Common myeloid progenitor, CD34-positive (primary cell): ENCODE data around the gene RTL3.
A peak's percentile ranks its signal among the peaks of the same experiment; 100 is the strongest.
"Not testable (repeated sequence)": the region's sequence is repeated elsewhere in the genome, so short reads cannot be mapped to it uniquely, and the experiment has no call there.

Source experiments
- CTCF ChIA-PET: fragments of 350-600 bp; sonication (Branson Sonifier 250); formaldehyde crosslinking; loops from one replicate; lab custom pipeline; 2021; ENCODE audit warnings: antibody characterized with exemption; lab: Charles Lee
- POLR2A ChIA-PET: fragments of 350-600 bp; sonication (Branson Sonifier 250); formaldehyde crosslinking; loops from one replicate; lab custom pipeline; 2021; ENCODE audit warnings: antibody characterized with exemption; lab: Charles Lee
- DNase-seq, 3 donors: peaks; one replicate each; pipeline versions ENCODE4 v3.0.0 to v3.0.0-alpha.2; 2013
- H3K27ac ChIP-seq, 2 experiments: 1 replicate in 1 of 2; 2 replicates in 1 of 2; pipeline ENCODE4 v1.7.0; 2013; ENCODE audit warnings: inconsistent platforms in 2 of 2, low read length in 2 of 2, mild to moderate bottlenecking in 2 of 2, low read depth in 1 of 2, moderate library complexity in 1 of 2; ENCODE audit not compliant: severe bottlenecking in 2 of 2, insufficient read depth in 1 of 2, poor library complexity in 1 of 2
- H3K27me3 ChIP-seq, 5 experiments: replicated peaks in 2 of 5; 1 replicate in 3 of 5; 2 replicates in 2 of 5; pipeline versions ENCODE4 v1.6.1 to v1.7.0; 2013; ENCODE audit warnings: low read length in 4 of 5, mild to moderate bottlenecking in 2 of 5, moderate library complexity in 2 of 5, inconsistent platforms in 1 of 5; ENCODE audit not compliant: insufficient read depth in 5 of 5, control insufficient read depth in 4 of 5
- H3K36me3 ChIP-seq, 4 experiments: 1 replicate in 2 of 4; 2 replicates in 2 of 4; pipeline versions ENCODE4 v1.6.1 to v1.7.0; 2013; ENCODE audit warnings: low read length in 3 of 4, control low read depth in 1 of 4, mild to moderate bottlenecking in 1 of 4; ENCODE audit not compliant: control insufficient read depth in 4 of 4, insufficient read depth in 4 of 4
- H3K4me1 ChIP-seq, 4 experiments: 1 replicate in 3 of 4; 2 replicates in 1 of 4; pipeline versions ENCODE4 v1.6.1 to v1.7.1; 2013; ENCODE audit warnings: low read length in 3 of 4, mild to moderate bottlenecking in 3 of 4, control low read depth in 1 of 4, inconsistent platforms in 1 of 4, moderate library complexity in 1 of 4; ENCODE audit not compliant: control insufficient read depth in 4 of 4, insufficient read depth in 4 of 4; ENCODE audit errors: control extremely low read depth in 1 of 4
- H3K4me3 ChIP-seq, 7 experiments: 1 replicate in 4 of 7; 2 replicates in 3 of 7; pipeline versions ENCODE4 v1.5.1 to v1.7.0; 2013; ENCODE audit warnings: mild to moderate bottlenecking in 7 of 7, low read length in 6 of 7, moderate library complexity in 6 of 7, inconsistent platforms in 2 of 7, low read depth in 2 of 7, control low read depth in 1 of 7; ENCODE audit not compliant: insufficient read depth in 4 of 7, control insufficient read depth in 1 of 7; ENCODE audit errors: extremely low read depth in 1 of 7
- H3K9me3 ChIP-seq, 5 experiments: 1 replicate in 4 of 5; 2 replicates in 1 of 5; pipeline versions ENCODE4 v1.6.1 to v1.7.1; 2013; ENCODE audit warnings: low read length in 4 of 5, mild to moderate bottlenecking in 2 of 5, inconsistent platforms in 1 of 5, low read depth in 1 of 5, moderate library complexity in 1 of 5; ENCODE audit not compliant: control insufficient read depth in 4 of 5, insufficient read depth in 2 of 5; ENCODE audit errors: control extremely low read depth in 1 of 5
- WGBS: methylation state at CpG from one replicate; pipeline ENCODE4 v1.1.5; 2013; ENCODE audit not compliant: insufficient coverage; 5-methylcytosine and 5-hydroxymethylcytosine counted together

RTL3 gene

DNA sequence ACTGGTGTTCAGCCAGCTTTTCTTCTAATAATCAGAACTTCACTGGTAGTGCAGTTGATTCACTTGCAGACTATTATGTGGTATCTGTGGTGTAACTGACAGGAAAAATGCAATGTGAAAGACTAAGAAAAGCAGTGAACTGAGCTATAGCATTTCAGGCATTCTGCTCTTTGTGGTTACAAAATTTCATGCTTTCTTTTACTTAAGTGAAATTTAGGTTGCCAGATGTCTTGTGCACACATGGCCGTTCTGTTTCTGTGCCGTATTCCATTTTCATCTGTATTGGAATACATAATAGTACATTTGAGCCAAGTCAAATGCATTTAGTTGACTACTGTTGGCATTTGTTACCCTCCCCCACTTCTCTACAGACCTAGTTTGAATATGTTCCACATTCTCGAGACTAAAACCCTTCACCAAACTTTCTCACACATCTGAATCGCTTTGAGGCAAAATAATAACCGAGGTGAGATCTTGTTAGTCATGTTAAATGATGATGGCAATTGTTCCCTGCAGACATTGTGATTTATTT, 8.2 kb downstream of the RTL3 start:
- Histone ChIP-seq H3K27me3 (no peaks in the 10 kb centered on the region), H3K27ac (peak overlapping the region in 1 of 2 experiments; percentile 35), H3K4me1 (peaks cover 21 to 48% (median 33%) of the 10 kb centered on the region in 4 experiments), H3K4me3 (peak overlapping the region in 2 of 7 experiments; percentile 1 to 42), H3K36me3 (no peaks in the 10 kb centered on the region), H3K9me3 (peaks cover 0 to 4% (median 0%) of the 10 kb centered on the region in 5 experiments)
- CTCF ChIA-PET = no interaction called here
- WGBS = no CpG with 5 or more reads among the region's 5 CpGs
- POLR2A ChIA-PET = no interaction called here
- DNase-seq = peak; percentile 37 to 88 (median 84)

DNA sequence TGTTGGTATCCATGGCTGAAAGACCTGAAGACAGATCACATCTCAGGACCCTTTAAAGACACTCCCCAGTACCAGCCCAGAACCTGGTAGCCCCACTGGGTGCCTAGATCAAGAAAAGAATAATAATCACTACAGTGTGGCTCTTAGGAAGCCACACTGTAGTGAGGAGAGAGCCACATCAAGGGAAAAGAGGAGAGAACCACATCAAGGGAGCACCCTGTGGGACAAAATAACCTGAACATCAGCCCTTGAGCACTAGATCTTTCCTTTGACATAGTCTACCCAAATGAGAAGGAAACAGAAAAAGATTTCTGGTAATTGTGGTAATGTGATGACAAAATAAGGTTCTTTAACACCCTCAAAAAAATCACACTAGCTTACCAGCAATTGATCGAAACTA, 15.3 kb downstream of the RTL3 start:
- no peaks in the 10 kb centered on the region for H3K27me3 ChIP-seq
- H3K4me1 ChIP-seq = peaks cover 0 to 2% (median 0%) of the 10 kb centered on the region in 4 experiments
- ChIA-PET POLR2A (no interaction called here), CTCF (no interaction called here)
- DNase-seq = no peak
- H3K36me3 ChIP-seq = no peaks in the 10 kb centered on the region
- H3K4me3 ChIP-seq = no peak overlapping the region
- H3K27ac ChIP-seq = no peak overlapping the region
- peaks cover 0 to 13% (median 5%) of the 10 kb centered on the region in 5 experiments for H3K9me3 ChIP-seq
- no CpG with 5 or more reads among the region's 1 CpG for WGBS

DNA sequence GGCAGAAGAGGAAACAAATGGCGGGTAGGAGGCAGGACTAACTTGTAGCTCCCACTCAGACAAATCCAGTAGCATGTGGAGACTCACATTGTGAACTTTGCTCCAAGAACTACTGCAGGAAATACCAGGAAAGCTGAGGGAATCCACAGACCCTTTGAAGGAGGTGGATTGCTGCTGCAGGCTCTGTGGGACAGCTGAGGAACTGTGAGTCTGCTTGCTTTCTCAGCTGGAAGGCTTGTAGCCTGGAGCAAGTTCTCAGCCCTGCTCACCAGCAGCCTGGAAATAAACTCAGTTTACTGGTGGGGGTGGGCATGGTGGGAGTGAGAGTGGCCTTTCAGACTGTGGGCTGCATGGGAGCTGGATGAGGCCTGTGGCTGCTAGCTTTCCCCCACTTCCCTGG, 16.0 kb downstream of the RTL3 start:
- WGBS = no CpG with 5 or more reads among the region's 1 CpG
- H3K9me3 ChIP-seq = peaks cover 0 to 13% (median 5%) of the 10 kb centered on the region in 5 experiments
- POLR2A ChIA-PET = no interaction called here

DNA sequence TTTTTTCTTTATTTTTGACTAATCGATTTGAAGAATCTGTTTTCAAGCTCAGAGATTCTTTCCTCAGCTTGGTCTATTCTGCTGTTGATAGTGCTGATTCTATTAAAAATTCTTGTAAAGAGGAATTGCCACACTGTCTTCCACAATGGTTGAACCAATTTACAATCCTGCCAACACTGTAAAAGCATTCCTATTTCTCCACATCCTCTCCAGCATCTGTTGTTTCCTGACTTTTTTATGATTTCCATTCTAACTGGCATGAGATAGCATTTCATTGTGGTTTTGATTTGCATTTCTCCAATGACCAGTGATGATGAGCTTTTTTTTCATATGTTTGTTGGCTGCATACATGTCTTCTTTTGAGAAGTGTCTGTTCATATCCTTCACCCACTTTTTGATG, 23.0 kb downstream of the RTL3 start:
- H3K27ac ChIP-seq, CTCF ChIA-PET, H3K36me3 ChIP-seq, H3K4me1 ChIP-seq, DNase-seq, POLR2A ChIA-PET, H3K9me3 ChIP-seq, H3K4me3 ChIP-seq, H3K27me3 ChIP-seq: not testable (repeated sequence)
- no CpG with 5 or more reads among the region's 1 CpG for WGBS

More for the DNA sequence above, 16.0 kb downstream of the RTL3 start:
- Histone ChIP-seq H3K27ac (no peak overlapping the region), H3K4me1 (peaks cover 0 to 2% (median 0%) of the 10 kb centered on the region in 4 experiments), H3K4me3 (peak overlapping the region in 1 of 7 experiments; percentile 6), H3K36me3 (no peaks in the 10 kb centered on the region), H3K27me3 (no peaks in the 10 kb centered on the region)
- CTCF ChIA-PET = no interaction called here
- DNase-seq = no peak

DNA sequence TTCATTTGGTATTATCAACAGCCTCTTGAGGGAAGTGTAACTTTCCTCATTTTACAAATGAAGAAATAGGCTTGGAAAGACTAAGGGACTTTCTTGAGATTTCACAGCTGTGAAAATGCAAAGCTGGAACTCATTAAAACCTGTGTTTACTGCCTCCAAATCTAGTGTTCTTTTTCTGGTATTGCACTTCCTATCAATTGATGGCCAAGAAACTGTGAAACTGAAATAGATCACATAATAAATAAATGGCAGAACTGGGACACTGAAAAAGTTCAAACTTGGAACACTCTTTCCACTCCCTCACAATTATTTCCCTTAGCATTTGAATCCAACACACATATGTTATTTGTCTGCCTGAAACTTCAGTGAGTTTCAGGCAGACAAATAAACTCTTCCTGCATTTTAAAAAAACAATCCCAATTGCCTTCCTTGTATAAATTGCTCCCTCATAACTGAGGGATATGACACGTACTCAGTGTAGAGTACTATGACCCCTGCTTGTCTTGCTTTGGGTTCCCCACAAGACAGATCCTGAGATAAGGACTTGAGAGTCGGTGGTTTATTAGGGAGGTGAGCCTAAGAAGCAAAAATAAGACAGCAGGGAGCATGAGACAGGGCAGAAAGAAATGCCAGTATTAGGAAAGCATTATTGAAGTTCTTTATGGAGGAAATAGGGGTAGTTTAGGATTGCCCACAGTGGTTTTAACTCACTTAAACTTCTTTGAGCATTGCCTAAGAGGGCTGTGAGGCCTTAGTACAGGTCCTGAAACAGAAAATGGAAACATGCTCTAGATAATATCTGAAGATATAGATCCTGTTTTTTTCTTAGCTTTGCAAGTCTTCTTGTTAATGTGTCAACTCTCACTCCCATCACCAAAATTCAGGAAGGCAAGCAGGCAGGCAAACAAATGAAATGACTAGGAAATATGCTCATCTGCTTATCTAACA, 33.9 kb downstream of the RTL3 start:
- ChIA-PET CTCF (no interaction called here), POLR2A (no interaction called here)
- WGBS = 21% methylated on average over 2 of the region's 2 CpGs
- Histone ChIP-seq H3K4me1 (peaks cover 0 to 3% (median 0%) of the 10 kb centered on the region in 4 experiments), H3K4me3 (no peak overlapping the region), H3K27ac (no peak overlapping the region), H3K9me3 (peaks cover 0 to 3% (median 0%) of the 10 kb centered on the region in 5 experiments), H3K36me3 (no peaks in the 10 kb centered on the region), H3K27me3 (peaks cover 0 to 3% (median 0%) of the 10 kb centered on the region in 5 experiments)
- DNase-seq = peak in 2 of 3 donors; percentile 10 to 27

DNA sequence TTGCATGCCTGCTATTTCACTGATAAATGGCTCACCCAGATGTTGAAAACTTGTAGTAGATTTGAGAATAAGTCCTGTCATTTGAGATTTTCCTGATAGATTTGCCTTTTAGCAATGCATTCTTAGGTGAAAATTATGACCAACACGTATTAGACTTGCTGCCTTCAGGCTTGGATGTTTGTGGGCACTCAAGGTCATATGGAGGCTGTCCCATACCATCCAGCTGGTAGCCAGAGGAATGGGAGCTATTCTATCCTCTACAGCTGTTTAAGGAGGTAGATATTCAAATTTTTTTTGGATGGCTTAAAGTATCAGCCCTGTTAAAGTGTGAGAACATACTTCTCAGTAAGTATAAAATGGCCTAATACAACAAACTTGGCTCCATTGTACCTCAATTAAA, 34.7 kb downstream of the RTL3 start:
- CTCF ChIA-PET = no interaction called here

DNA sequence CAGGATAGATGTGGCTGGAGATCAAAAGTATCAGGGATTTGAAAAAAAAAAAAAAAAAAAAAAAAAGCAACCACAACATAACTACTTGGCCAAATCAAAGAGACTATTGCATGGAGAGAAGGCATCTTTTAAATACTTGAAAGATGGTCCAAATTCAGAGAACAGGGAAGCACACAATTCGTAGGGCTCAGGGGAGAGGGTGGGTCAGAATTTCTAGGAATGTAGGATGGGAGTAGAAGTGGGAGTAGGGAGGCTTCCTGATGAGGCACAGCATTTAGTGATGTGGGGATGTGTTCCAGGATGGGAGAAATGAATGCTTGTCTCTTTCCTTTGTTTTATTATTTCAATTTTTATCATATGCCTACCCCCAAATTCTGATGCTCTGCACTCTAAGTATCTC, 36.3 kb downstream of the RTL3 start:
- CTCF ChIA-PET = no interaction called here
- WGBS = 33% methylated on average over 1 of the region's 1 CpG
- H3K27me3 ChIP-seq = peaks cover 0 to 5% (median 0%) of the 10 kb centered on the region in 5 experiments
- no peaks in the 10 kb centered on the region for H3K36me3 ChIP-seq
- H3K27ac ChIP-seq = no peak overlapping the region
- H3K9me3 ChIP-seq = peaks cover 0 to 2% (median 0%) of the 10 kb centered on the region in 5 experiments
- no peak overlapping the region for H3K4me3 ChIP-seq
- DNase-seq = no peak
- POLR2A ChIA-PET = no interaction called here
- H3K4me1 ChIP-seq = peaks cover 0 to 9% (median 2%) of the 10 kb centered on the region in 4 experiments

More for the DNA sequence above, 34.7 kb downstream of the RTL3 start:
- H3K36me3 ChIP-seq = no peaks in the 10 kb centered on the region
- H3K4me3 ChIP-seq = no peak overlapping the region
- no peak for DNase-seq
- POLR2A ChIA-PET = no interaction called here
- WGBS = 80% methylated on average over 1 of the region's 1 CpG
- H3K9me3 ChIP-seq = peaks cover 0 to 3% (median 0%) of the 10 kb centered on the region in 5 experiments
- no peak overlapping the region for H3K27ac ChIP-seq
- H3K27me3 ChIP-seq = peaks cover 0 to 5% (median 0%) of the 10 kb centered on the region in 5 experiments
- peaks cover 0 to 9% (median 2%) of the 10 kb centered on the region in 4 experiments for H3K4me1 ChIP-seq
